ENCODE results near the gene DACH1.

The DACH1 gene

GRCh38 chr13:71811344-71811743 lies 55.7 kb downstream of the DACH1 start:
- Histone ChIP-seq H4K12ac (ENCODE audit: low read depth, low read length) (no peak overlapping the region), H3K18ac (ENCODE audit: low read length) (no peak overlapping the region), H3K4ac (ENCODE audit: low read depth, low read length) (no peak overlapping the region), H3K27me3 (ENCODE audit: insufficient read depth, low read length) (no peaks in the 10 kb centered on the region), H3K9ac (ENCODE audit: low read length) (no peak overlapping the region), H2BK120ac (ENCODE audit: insufficient read depth, low read length, poor library complexity) (no peak overlapping the region), H2AK5ac (ENCODE audit: low read length) (no peak overlapping the region), H2BK5ac (ENCODE audit: low read depth, low read length, poor library complexity) (no peak overlapping the region), H3K27ac (ENCODE audit: low read depth, low read length) (no peak overlapping the region), H3K23ac (ENCODE audit: low read length) (no peak overlapping the region), H3K36me3 (ENCODE audit: control insufficient read depth in 1 of 2, insufficient read depth in 2 of 2, low read length in 2 of 2) (no peaks in the 10 kb centered on the region), H2AFZ (ENCODE audit: insufficient read depth, low read length, poor library complexity) (no peak overlapping the region), H3K4me1 (ENCODE audit: control insufficient read depth in 1 of 2, insufficient read depth in 2 of 2, low read length in 2 of 2) (no peaks in the 10 kb centered on the region), H3K9me3 (ENCODE audit: insufficient read depth, low read depth, low read length) (no peaks in the 10 kb centered on the region), H4K91ac (ENCODE audit: low read depth, low read length) (no peak overlapping the region), H3K4me2 (ENCODE audit: low read length) (no peak overlapping the region), H3K14ac (ENCODE audit: low read length) (no peak overlapping the region), H3K4me3 (ENCODE audit: low read depth, low read length) (no peak overlapping the region), H4K8ac (ENCODE audit: low read depth, low read length) (no peak overlapping the region), H3K79me1 (ENCODE audit: low read length) (no peaks in the 10 kb centered on the region), H2BK12ac (ENCODE audit: low read length) (no peak overlapping the region), H3K79me2 (ENCODE audit: control insufficient read depth, insufficient read depth, low read length, poor library complexity) (no peaks in the 10 kb centered on the region)
- WGBS (ENCODE audit: extremely low coverage, insufficient coverage, insufficient read length) = no CpG with 5 or more reads among the region's 2 CpGs
- DNase-seq = no peak

- no peaks in the 10 kb centered on the region for H3K9me3 ChIP-seq (ENCODE audit: insufficient read depth, low read depth, low read length)
- H3K18ac ChIP-seq (ENCODE audit: low read length) = no peak overlapping the region
- no peak overlapping the region for H3K9ac ChIP-seq (ENCODE audit: low read length)
- H3K27me3 ChIP-seq (ENCODE audit: insufficient read depth, low read length) = no peaks in the 10 kb centered on the region
- no peaks in the 10 kb centered on the region for H3K79me2 ChIP-seq (ENCODE audit: control insufficient read depth, insufficient read depth, low read length, poor library complexity)
- no peak overlapping the region for H3K14ac ChIP-seq (ENCODE audit: low read length)
- no CpG with 5 or more reads among the region's 1 CpG for WGBS (ENCODE audit: extremely low coverage, insufficient coverage, insufficient read length)
- no peak overlapping the region for H2BK12ac ChIP-seq (ENCODE audit: low read length)
- no peak overlapping the region for H2AK5ac ChIP-seq (ENCODE audit: low read length)
- no peak overlapping the region for H4K8ac ChIP-seq (ENCODE audit: low read depth, low read length)
- H3K4ac ChIP-seq (ENCODE audit: low read depth, low read length) = no peak overlapping the region
- H4K12ac ChIP-seq (ENCODE audit: low read depth, low read length) = no peak overlapping the region
- H3K79me1 ChIP-seq (ENCODE audit: low read length) = no peaks in the 10 kb centered on the region
- H2AFZ ChIP-seq (ENCODE audit: insufficient read depth, low read length, poor library complexity) = no peak overlapping the region
- no peaks in the 10 kb centered on the region for H3K4me1 ChIP-seq (ENCODE audit: control insufficient read depth in 1 of 2, insufficient read depth in 2 of 2, low read length in 2 of 2)
- no peak overlapping the region for H2BK120ac ChIP-seq (ENCODE audit: insufficient read depth, low read length, poor library complexity)
- H3K23ac ChIP-seq (ENCODE audit: low read length) = no peak overlapping the region
- no peak overlapping the region for H2BK5ac ChIP-seq (ENCODE audit: low read depth, low read length, poor library complexity)
- no peaks in the 10 kb centered on the region for H3K36me3 ChIP-seq (ENCODE audit: control insufficient read depth in 1 of 2, insufficient read depth in 2 of 2, low read length in 2 of 2)
- H4K91ac ChIP-seq (ENCODE audit: low read depth, low read length) = no peak overlapping the region
- H3K4me3 ChIP-seq (ENCODE audit: low read depth, low read length) = no peak overlapping the region
- H3K4me2 ChIP-seq (ENCODE audit: low read length) = no peak overlapping the region
- no peak overlapping the region for H3K27ac ChIP-seq (ENCODE audit: low read depth, low read length)
- DNase-seq = no peak
These were observed 58.3 kb downstream of the DACH1 start for GRCh38 chr13:71808708-71809107.

GRCh38 chr13:71806886-71807285 lies 60.1 kb downstream of the DACH1 start:
- Histone ChIP-seq H2BK120ac (ENCODE audit: insufficient read depth, low read length, poor library complexity) (no peak overlapping the region), H3K4me2 (ENCODE audit: low read length) (no peak overlapping the region), H3K14ac (ENCODE audit: low read length) (no peak overlapping the region), H3K9ac (ENCODE audit: low read length) (no peak overlapping the region), H4K8ac (ENCODE audit: low read depth, low read length) (no peak overlapping the region), H2AFZ (ENCODE audit: insufficient read depth, low read length, poor library complexity) (no peak overlapping the region), H3K18ac (ENCODE audit: low read length) (no peak overlapping the region), H3K23ac (ENCODE audit: low read length) (no peak overlapping the region), H3K79me1 (ENCODE audit: low read length) (no peaks in the 10 kb centered on the region), H3K36me3 (ENCODE audit: control insufficient read depth in 1 of 2, insufficient read depth in 2 of 2, low read length in 2 of 2) (no peaks in the 10 kb centered on the region), H2BK5ac (ENCODE audit: low read depth, low read length, poor library complexity) (no peak overlapping the region), H3K27ac (ENCODE audit: low read depth, low read length) (no peak overlapping the region), H3K9me3 (ENCODE audit: insufficient read depth, low read depth, low read length) (no peaks in the 10 kb centered on the region), H4K12ac (ENCODE audit: low read depth, low read length) (no peak overlapping the region), H3K79me2 (ENCODE audit: control insufficient read depth, insufficient read depth, low read length, poor library complexity) (no peaks in the 10 kb centered on the region), H3K4me1 (ENCODE audit: control insufficient read depth in 1 of 2, insufficient read depth in 2 of 2, low read length in 2 of 2) (no peaks in the 10 kb centered on the region), H3K4ac (ENCODE audit: low read depth, low read length) (no peak overlapping the region), H3K4me3 (ENCODE audit: low read depth, low read length) (no peak overlapping the region), H3K27me3 (ENCODE audit: insufficient read depth, low read length) (no peaks in the 10 kb centered on the region), H4K91ac (ENCODE audit: low read depth, low read length) (no peak overlapping the region), H2BK12ac (ENCODE audit: low read length) (no peak overlapping the region), H2AK5ac (ENCODE audit: low read length) (no peak overlapping the region)
- WGBS (ENCODE audit: extremely low coverage, insufficient coverage, insufficient read length) = no CpG with 5 or more reads among the region's 2 CpGs
- DNase-seq = no peak

- Histone ChIP-seq H3K14ac (ENCODE audit: low read length) (no peak overlapping the region), H2BK12ac (ENCODE audit: low read length) (no peak overlapping the region), H3K27me3 (ENCODE audit: insufficient read depth, low read length) (no peaks in the 10 kb centered on the region), H3K23ac (ENCODE audit: low read length) (no peak overlapping the region), H3K36me3 (ENCODE audit: control insufficient read depth in 1 of 2, insufficient read depth in 2 of 2, low read length in 2 of 2) (no peaks in the 10 kb centered on the region), H2AFZ (ENCODE audit: insufficient read depth, low read length, poor library complexity) (no peak overlapping the region), H3K18ac (ENCODE audit: low read length) (no peak overlapping the region), H2AK5ac (ENCODE audit: low read length) (no peak overlapping the region), H2BK5ac (ENCODE audit: low read depth, low read length, poor library complexity) (no peak overlapping the region), H4K91ac (ENCODE audit: low read depth, low read length) (no peak overlapping the region), H3K4me3 (ENCODE audit: low read depth, low read length) (no peak overlapping the region), H3K27ac (ENCODE audit: low read depth, low read length) (no peak overlapping the region), H2BK120ac (ENCODE audit: insufficient read depth, low read length, poor library complexity) (no peak overlapping the region), H4K12ac (ENCODE audit: low read depth, low read length) (no peak overlapping the region), H3K9me3 (ENCODE audit: insufficient read depth, low read depth, low read length) (no peaks in the 10 kb centered on the region), H3K4ac (ENCODE audit: low read depth, low read length) (no peak overlapping the region), H4K8ac (ENCODE audit: low read depth, low read length) (no peak overlapping the region), H3K79me2 (ENCODE audit: control insufficient read depth, insufficient read depth, low read length, poor library complexity) (no peaks in the 10 kb centered on the region), H3K79me1 (ENCODE audit: low read length) (no peaks in the 10 kb centered on the region), H3K4me1 (ENCODE audit: control insufficient read depth in 1 of 2, insufficient read depth in 2 of 2, low read length in 2 of 2) (no peaks in the 10 kb centered on the region), H3K9ac (ENCODE audit: low read length) (no peak overlapping the region), H3K4me2 (ENCODE audit: low read length) (no peak overlapping the region)
- no peak for DNase-seq
- no CpG with 5 or more reads among the region's 2 CpGs for WGBS (ENCODE audit: extremely low coverage, insufficient coverage, insufficient read length)
These were observed 63.9 kb downstream of the DACH1 start for GRCh38 chr13:71803066-71803465.
